Activated naive CD8-positive, alpha-beta T cell treated with anti-CD3 and anti-CD28 coated beads, Interleukin-2, amount 50 U/mL, for 16 hours (primary cell): Measurements from ENCODE around the gene LRRC10B.
"Not testable (repeated sequence)": the region's sequence is repeated elsewhere in the genome, so short reads cannot be mapped to it uniquely, and the experiment has no call there.

Source experiments
- DNase-seq: peaks from one replicate; pipeline ENCODE4 v3.0.0-alpha.2; 2020; ENCODE audit warnings: low read depth, low spot score

Gene LRRC10B

DNA sequence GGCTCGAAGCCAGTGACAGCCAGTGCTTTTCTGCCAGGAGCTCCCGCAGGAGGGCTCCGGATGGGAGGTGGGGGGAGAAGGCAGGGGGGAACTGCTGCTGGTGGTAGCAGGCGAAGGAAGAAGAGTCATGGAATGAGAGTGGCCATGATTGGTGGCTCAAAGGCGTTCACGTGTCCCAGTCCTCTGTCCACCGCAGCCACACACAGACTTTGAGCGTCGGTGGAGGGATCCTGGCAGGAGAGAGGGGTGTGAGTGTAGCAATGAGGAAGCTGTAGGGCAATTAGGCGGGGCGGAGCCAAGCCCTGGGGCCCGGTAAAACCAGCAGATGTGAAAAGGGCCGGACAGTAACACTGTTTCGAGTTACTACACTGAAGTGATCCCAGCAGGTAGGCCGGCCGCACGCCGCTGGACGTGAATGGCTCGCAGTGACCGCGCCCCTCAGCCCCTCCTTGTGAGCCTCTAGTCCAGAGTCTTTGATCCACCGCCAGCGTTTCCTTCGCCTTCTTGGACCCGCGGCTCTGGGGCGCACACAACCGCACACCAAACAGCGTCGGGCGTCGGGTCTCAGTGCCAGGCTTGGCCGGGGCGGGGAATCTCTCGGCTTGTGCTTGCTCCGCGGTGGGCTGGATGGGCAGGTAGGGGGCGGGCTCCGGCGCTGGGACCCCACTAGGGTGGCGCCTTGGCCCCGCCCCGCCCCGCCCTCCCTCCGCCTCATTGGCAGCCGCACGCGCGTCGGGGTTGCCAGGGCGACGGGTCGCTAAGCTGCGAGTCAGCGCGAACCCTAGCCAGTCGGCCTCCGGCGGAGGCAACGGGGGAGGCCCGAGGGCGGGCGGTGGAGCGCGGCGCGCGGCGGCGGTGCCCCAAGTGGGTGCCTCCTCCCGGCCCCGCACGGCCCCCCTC is at the start of gene LRRC10B:
Gene LRRC10B (plus strand): TSS at position 788 of the 900 bp plus-strand sequence. CDS start 250 bp downstream, outside the sequence.
- DNase-seq: peak; percentile 1

GRCh38 chr11:61460474-61460881 is 48.1 kb upstream of the LRRC10B start:
- DNase-seq: no peak

- no peak for DNase-seq
Measured at GRCh38 chr11:61460986-61461385, 47.6 kb upstream of the LRRC10B start.

DNA sequence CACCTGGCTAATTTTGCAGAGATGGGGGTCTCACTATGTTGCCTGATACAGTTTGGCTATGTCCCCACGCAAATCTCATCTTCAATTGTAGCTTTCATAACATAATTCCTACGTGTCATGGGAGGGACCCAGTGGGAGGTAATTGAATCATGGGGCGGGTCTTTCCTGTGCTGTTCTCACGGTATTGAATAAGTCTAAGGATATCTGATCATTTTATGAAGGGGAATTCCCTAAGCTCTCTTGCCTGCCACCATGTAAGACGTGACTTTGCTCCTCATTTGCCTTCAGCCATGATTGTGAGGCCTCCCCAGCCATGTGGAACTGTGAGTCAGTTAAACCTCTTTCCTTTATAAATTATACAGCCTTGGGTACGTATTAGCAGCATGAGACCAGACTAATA is 40.9 kb upstream of the LRRC10B start:
- DNase-seq: not testable (repeated sequence)

DNA sequence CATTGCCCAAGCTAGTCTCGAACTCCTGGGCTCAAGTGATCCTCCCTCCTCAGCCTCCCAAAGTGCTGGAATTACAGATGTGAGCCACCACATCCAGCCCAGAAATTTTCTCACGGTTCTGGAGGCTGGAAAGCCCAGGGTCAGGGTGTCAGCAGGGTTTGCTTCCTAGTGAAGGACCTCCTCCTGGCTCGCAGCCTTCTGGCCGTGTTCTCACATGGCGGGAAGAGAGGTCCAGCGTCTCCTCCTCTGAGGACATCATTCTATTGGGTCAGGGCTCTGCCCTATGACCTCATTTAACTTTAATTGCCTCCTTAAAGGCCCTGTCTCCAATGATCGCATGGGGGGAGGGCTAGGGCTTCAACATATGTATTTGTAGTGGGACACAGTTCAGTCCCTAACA is 40.5 kb upstream of the LRRC10B start:
- no peak for DNase-seq

- DNase-seq: no peak
Measured at GRCh38 chr11:61472282-61472681, 36.3 kb upstream of the LRRC10B start.

DNA sequence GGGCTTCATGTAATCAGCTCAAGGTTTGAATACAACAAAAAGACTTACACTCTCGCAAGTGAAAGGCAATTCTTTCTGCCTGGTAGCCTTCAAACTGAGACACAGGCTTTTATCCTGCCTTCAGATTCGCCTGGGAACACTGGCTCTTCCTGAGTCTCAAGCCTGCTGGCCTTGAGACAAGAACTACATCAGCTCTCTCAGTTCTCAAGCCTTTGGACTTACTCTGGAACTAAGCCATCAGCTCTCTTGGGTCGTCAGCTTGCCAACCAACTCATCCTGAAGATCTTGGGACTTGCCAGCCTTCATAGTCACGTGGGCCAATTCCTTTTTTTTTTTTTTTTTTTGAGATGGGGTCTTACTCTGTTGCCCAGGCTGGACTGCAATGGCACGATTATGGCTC is 35.7 kb upstream of the LRRC10B start:
- DNase-seq: no peak

- no peak for DNase-seq
Measured at GRCh38 chr11:61473370-61474012, 35.1 kb upstream of the LRRC10B start.

GRCh38 chr11:61474013-61474643 is 34.4 kb upstream of the LRRC10B start:
- DNase-seq: no peak

DNA sequence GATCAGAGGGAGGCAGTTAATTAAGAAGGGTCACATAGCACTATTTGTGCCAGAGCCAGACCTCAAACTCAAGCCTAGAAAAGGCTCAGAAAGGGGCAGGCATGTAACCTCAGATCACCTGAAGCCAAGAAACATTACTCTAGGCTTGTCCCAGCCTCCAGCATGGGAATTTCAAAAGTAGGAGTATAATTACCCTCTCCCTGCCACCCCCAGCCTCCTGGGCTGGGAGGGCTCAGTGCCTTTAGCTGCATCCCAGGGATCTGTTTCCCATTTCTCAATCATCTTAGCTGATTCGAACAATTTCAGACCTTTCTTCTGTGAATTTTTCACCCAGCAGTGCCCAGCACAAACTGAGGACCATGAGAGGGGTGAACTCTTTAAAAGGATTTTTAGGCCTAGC is 33.1 kb upstream of the LRRC10B start:
- no peak for DNase-seq

- no peak for DNase-seq
Measured at GRCh38 chr11:61476371-61476770, 32.2 kb upstream of the LRRC10B start.

- no peak for DNase-seq
Measured at GRCh38 chr11:61477126-61477525, 31.4 kb upstream of the LRRC10B start.

DNA sequence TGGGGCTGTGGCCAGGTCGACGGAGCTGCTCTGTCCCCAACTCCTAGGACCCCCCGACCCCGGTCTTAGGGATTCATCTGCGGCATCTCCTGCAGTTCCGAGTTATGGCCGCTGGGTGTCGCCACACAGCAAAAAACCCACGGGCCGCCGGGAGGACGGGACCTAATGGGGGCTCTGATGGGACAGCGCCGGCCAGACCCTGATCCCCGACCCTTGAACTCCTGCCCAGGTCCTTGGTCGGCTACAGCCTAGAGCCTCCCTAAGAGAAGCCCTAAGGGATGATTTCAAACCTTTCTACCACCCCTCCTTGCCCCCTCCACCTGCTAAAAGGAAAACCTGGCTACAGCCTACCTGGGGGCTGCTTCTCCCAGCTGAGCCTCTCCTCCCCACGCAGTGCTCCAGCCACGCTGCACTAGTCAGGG is 30.8 kb upstream of the LRRC10B start:
- DNase-seq: peak; percentile 31

- not testable (repeated sequence) for DNase-seq
Measured at GRCh38 chr11:61479360-61480058, 29.0 kb upstream of the LRRC10B start.

- no peak for DNase-seq
Measured at GRCh38 chr11:61480261-61480993, 28.1 kb upstream of the LRRC10B start.

- DNase-seq: no peak
Measured at GRCh38 chr11:61480994-61481335, 27.6 kb upstream of the LRRC10B start.

GRCh38 chr11:61481806-61482205 is 26.7 kb upstream of the LRRC10B start:
- DNase-seq: no peak

DNA sequence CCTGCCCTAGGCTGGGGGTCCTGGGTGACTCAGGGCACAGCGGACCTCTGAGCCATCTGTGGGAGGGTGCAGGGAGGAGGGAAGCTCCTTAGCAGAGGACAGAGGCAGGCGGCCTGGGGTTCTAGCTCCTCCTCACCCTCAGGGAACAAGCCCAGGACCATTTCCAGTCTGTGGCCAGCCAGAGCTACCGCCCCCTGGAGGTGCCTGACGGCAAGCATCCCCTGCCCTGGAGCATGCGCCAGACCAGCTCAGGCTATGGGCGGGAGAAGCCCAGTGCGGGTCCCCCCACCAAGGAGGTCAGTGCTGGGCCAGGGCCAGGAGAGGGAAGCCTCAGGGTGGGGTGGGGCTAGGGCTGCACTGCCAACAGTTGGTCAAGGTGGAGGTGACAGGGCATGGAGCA is 26.0 kb upstream of the LRRC10B start:
- DNase-seq: no peak

- DNase-seq: no peak
Measured at GRCh38 chr11:61484541-61484940, 24.0 kb upstream of the LRRC10B start.

GRCh38 chr11:61485080-61485479 is 23.5 kb upstream of the LRRC10B start:
- DNase-seq: no peak

GRCh38 chr11:61486011-61486620 is 22.4 kb upstream of the LRRC10B start:
- DNase-seq: no peak
